AG04449 (cell line): Measurements from ENCODE around the gene SGMS2.

Source experiments
- CTCF ChIA-PET: fragments of 350-600 bp; formaldehyde crosslinking; extraction: SDS; loops from one replicate; lab custom pipeline; 2021; ENCODE audit warnings: antibody characterized with exemption; lab: Yijun Ruan, JAX
- POLR2A ChIA-PET: fragments of 400-600, 350-600 bp; formaldehyde crosslinking; extraction: SDS; loops from one replicate; lab custom pipeline; 2020; ENCODE audit warnings: antibody characterized with exemption, inconsistent platforms; lab: Yijun Ruan, JAX
- DNase-seq: peaks from one replicate; pipeline ENCODE4 v3.0.0-alpha.2; 2010; ENCODE audit warnings: low read depth, low spot score
- H3K4me3 ChIP-seq: 2 replicates; pipeline ENCODE4 v1.5.1; 2011; ENCODE audit warnings: low read depth, mild to moderate bottlenecking, control low read depth, low read length
- TF ChIP-seq, protein P1 (sequence below): IDR thresholded peaks from one replicate; pipeline ENCODE4 v1.5.1; 2011; ENCODE audit warnings: mild to moderate bottlenecking, moderate library complexity, low read length, control low read depth, inconsistent platforms; ENCODE audit not compliant: insufficient read depth; ENCODE audit errors: missing control alignments

SGMS2 gene

DNA sequence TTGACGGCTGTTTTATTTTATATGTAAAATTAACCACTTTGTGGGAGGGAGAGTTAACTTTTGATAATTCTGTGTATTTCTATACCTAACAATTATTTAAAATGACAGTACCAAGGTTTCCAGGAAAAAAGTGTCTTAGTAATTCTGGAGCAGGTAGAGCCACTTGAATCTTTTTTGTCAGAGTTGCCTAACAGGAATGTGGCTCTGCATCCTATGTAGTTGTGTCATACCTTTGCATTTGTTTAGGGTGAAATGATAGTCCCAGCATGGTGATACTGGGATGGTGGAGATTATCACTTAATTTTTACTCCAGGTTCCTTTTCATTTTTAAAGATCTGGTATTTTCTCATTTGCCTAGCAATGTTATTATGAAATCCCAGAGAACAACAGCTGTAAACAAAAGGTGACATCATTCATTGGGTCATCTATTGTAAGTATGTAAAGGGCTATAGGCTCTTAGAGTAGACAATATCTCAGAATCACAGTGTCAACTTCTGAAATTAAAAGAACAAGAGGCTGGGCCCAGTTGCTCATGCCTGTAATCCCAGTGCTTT is 9.6 kb downstream of the SGMS2 start:
- no peak for DNase-seq
- TF ChIP-seq, protein P1, sequence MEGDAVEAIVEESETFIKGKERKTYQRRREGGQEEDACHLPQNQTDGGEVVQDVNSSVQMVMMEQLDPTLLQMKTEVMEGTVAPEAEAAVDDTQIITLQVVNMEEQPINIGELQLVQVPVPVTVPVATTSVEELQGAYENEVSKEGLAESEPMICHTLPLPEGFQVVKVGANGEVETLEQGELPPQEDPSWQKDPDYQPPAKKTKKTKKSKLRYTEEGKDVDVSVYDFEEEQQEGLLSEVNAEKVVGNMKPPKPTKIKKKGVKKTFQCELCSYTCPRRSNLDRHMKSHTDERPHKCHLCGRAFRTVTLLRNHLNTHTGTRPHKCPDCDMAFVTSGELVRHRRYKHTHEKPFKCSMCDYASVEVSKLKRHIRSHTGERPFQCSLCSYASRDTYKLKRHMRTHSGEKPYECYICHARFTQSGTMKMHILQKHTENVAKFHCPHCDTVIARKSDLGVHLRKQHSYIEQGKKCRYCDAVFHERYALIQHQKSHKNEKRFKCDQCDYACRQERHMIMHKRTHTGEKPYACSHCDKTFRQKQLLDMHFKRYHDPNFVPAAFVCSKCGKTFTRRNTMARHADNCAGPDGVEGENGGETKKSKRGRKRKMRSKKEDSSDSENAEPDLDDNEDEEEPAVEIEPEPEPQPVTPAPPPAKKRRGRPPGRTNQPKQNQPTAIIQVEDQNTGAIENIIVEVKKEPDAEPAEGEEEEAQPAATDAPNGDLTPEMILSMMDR, result no peak
- CTCF ChIA-PET, result no interaction called here
- POLR2A ChIA-PET, result no interaction called here
- no peak overlapping the region for H3K4me3 ChIP-seq

- CTCF ChIA-PET, result no interaction called here
- H3K4me3 ChIP-seq, result no peak overlapping the region
- DNase-seq, result no peak
- POLR2A ChIA-PET, result interaction anchor here (0.9 kb wide), 1 partner anchor 43 kb away, joined by 3 read pairs; no protein-coding TSS in a partner anchor
- TF ChIP-seq, protein P1, result no peak
Observed at GRCh38 chr4:107835406-107835805, 10.7 kb downstream of the SGMS2 start.

DNA sequence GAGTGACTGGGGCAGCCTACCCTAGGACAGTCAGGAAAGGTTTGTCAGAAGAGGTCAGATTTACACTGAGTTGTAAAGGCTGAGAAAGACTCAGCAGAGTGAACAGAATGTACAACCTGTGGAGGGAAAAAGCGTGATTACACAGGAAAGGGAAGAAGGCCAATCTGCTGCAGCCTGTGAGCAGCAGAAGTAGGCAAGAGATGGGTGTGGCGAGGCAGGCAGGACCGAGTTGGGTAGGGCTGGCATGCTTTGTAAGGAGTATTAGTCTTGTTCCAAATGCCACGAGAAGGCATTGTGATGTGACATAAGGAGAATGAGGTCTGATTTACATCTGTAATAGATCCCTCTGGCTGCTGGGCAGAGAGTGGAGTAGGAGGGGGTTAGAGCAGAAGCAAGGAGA is 12.6 kb downstream of the SGMS2 start:
- CTCF ChIA-PET, result no interaction called here
- H3K4me3 ChIP-seq, result no peak overlapping the region
- DNase-seq, result no peak
- TF ChIP-seq, protein P1, result no peak
- POLR2A ChIA-PET, result no interaction called here

DNA sequence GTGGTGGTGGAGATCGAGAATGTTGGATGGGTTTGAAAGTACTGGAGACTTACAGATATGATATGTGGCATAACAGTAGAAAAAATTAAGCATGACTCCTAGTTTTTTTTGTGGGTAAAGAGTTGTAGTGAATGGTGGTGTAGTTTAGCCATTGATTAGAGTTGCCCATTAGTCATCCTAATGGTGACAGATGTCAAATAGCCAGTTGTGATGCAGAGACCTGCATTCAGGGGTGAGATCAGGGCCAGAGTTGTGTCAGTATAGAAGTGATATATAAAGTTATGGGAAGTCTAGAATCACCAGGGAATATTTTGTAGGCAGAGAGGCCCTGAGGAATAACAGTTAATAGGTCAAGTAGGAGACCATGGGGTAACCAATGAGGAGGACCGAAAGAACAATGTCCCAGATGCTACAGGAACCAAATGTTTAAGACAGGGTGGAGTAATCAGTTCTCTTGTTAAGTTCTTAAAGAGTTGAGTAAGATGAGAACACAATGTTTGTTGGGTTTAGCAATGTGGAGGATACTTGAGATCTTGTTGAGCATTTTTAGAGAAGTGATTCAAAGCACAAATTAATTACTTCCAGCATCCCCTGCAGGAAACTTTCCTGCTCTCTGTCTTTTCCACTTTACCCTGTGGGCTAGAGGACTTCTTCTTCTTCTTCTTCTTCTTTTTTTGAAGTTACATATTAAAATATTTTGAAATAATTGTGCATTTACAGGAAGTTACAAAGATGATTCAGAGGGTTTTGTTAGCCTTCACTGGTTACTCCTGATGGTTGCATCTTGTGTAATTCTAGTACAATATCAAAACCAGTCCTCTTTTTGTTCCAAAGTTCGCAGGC is 13.3 kb downstream of the SGMS2 start:
- CTCF ChIA-PET, result no interaction called here
- DNase-seq, result no peak
- POLR2A ChIA-PET, result no interaction called here
- no peak overlapping the region for H3K4me3 ChIP-seq
- TF ChIP-seq, protein P1, result no peak

DNA sequence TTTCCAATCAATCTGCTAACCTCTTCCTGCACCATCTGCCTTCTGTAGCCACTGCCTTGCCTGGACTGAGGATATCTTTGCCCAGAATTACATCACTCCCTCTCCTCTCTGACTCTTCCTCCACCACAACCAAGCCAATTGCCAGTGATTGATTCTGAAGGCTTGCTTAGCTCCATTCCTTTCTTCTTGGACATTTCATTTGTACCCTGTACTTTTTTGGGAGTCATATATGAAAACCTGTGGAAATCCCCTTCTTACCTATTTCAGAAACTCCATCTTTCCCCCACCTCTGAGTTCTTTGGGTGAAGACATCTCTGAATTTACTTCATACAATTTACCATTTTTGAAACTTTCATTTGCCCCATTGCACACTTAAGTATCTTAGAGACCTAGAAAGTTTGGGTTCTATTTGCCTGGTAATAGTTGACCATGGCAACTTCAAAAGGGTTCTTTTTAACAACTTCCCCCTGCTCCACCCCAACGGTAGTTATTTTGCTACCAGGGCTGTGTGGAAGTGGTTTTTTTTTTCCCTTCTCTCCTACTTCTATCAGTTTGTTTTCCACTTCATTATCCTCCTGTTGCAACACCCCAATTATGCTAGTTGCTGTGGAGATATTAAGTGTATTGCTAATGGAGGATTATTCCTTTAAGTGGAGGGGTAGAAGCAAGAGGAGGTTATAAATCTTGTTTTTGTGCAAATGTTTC is 14.3 kb downstream of the SGMS2 start:
- DNase-seq, result no peak
- CTCF ChIA-PET, result interaction anchor here (1.3 kb wide), 1 partner anchor 10 kb away, joined by 3 read pairs; no protein-coding TSS in a partner anchor
- POLR2A ChIA-PET, result no interaction called here
- H3K4me3 ChIP-seq, result no peak overlapping the region
- TF ChIP-seq, protein P1, result no peak

GRCh38 chr4:107843391-107843790 is 18.7 kb downstream of the SGMS2 start:
- POLR2A ChIA-PET, result no interaction called here
- H3K4me3 ChIP-seq, result no peak overlapping the region
- DNase-seq, result no peak
- CTCF ChIA-PET, result no interaction called here
- TF ChIP-seq, protein P1, result no peak
